ENCODE data around the gene PIK3R6.

DNA sequence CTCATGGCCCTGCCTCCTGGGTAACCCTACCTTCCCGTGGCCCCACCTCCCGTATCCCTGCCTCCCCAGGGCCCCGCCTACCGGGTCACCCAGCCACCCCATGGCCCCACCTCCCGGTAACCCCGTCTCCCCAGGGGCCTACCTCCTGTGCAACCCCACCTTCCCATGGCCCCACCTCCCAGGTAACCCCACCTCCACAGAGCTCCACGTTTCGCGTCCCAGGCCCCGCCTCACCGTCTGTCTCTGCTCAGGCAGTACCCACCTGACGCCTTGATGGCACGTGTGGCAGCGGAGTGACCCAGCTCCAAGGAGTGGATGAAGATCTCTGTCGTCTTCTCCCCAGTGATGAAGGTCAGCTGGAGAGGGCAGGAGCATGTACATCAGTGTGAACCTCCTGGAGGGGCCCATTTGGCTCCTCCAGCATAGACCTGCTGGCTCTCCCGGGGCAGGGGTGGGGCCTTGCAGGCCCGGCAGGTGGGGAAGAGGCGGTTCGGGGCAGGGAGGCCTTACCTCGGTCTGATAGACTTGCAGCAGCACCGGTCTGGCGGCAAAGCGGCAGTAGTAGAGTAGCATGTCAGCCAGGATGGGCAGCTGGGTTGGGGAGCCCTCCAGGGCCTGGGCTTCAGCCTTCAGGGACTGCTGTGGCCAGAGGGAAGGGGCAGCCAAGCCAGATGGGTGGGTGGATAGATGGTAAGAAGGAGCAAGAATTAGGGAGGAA, 18.7 kb upstream of the PIK3R6 start:
- TF ChIP-seq, protein P1, sequence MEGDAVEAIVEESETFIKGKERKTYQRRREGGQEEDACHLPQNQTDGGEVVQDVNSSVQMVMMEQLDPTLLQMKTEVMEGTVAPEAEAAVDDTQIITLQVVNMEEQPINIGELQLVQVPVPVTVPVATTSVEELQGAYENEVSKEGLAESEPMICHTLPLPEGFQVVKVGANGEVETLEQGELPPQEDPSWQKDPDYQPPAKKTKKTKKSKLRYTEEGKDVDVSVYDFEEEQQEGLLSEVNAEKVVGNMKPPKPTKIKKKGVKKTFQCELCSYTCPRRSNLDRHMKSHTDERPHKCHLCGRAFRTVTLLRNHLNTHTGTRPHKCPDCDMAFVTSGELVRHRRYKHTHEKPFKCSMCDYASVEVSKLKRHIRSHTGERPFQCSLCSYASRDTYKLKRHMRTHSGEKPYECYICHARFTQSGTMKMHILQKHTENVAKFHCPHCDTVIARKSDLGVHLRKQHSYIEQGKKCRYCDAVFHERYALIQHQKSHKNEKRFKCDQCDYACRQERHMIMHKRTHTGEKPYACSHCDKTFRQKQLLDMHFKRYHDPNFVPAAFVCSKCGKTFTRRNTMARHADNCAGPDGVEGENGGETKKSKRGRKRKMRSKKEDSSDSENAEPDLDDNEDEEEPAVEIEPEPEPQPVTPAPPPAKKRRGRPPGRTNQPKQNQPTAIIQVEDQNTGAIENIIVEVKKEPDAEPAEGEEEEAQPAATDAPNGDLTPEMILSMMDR (conservative IDR thresholded peaks at IDR 0.05; ENCODE audit: low read depth, low read length), result no peak
- no peak for TF ChIP-seq POLR2A (IDR thresholded peaks at IDR 0.05; ENCODE audit: low read depth, low read length)
- TF ChIP-seq SMC3 (IDR thresholded peaks at IDR 0.05; ENCODE audit: low read depth, low read length), result no peak
- no peak for TF ChIP-seq MXI1 (IDR thresholded peaks at IDR 0.05; ENCODE audit: borderline replicate concordance, low read depth, low read length)
- TF ChIP-seq BHLHE40 (IDR thresholded peaks at IDR 0.05; ENCODE audit: low read depth, low read length), result no peak
- no peak for TF ChIP-seq FOS (IDR thresholded peaks at IDR 0.05; ENCODE audit: low read depth, low read length)
- TF ChIP-seq RAD21 (IDR thresholded peaks at IDR 0.05; ENCODE audit: low read length), result no peak
- TF ChIP-seq, protein P2, sequence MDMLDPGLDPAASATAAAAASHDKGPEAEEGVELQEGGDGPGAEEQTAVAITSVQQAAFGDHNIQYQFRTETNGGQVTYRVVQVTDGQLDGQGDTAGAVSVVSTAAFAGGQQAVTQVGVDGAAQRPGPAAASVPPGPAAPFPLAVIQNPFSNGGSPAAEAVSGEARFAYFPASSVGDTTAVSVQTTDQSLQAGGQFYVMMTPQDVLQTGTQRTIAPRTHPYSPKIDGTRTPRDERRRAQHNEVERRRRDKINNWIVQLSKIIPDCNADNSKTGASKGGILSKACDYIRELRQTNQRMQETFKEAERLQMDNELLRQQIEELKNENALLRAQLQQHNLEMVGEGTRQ (IDR thresholded peaks at IDR 0.05; ENCODE audit: low read depth, low read length), result no peak
- no peak for TF ChIP-seq MAFK (IDR thresholded peaks at IDR 0.05; ENCODE audit: low read depth, low read length)
- TF ChIP-seq ELK1 (IDR thresholded peaks at IDR 0.05; ENCODE audit: borderline replicate concordance, low read depth, low read length), result no peak
- no peak for TF ChIP-seq NFE2L2 (IDR thresholded peaks at IDR 0.05; ENCODE audit: low read depth, low read length)
